GM15510 (cell line): ENCODE data around the gene PPP1R13B.

ENCODE experiments used
- POLR2A ChIP-seq: IDR thresholded peaks from 3 replicates; pipeline ENCODE4 v1.6.1; 2011; ENCODE audit warnings: borderline replicate concordance; ENCODE audit not compliant: insufficient read length; ENCODE audit errors: extremely low read depth

Gene PPP1R13B

DNA sequence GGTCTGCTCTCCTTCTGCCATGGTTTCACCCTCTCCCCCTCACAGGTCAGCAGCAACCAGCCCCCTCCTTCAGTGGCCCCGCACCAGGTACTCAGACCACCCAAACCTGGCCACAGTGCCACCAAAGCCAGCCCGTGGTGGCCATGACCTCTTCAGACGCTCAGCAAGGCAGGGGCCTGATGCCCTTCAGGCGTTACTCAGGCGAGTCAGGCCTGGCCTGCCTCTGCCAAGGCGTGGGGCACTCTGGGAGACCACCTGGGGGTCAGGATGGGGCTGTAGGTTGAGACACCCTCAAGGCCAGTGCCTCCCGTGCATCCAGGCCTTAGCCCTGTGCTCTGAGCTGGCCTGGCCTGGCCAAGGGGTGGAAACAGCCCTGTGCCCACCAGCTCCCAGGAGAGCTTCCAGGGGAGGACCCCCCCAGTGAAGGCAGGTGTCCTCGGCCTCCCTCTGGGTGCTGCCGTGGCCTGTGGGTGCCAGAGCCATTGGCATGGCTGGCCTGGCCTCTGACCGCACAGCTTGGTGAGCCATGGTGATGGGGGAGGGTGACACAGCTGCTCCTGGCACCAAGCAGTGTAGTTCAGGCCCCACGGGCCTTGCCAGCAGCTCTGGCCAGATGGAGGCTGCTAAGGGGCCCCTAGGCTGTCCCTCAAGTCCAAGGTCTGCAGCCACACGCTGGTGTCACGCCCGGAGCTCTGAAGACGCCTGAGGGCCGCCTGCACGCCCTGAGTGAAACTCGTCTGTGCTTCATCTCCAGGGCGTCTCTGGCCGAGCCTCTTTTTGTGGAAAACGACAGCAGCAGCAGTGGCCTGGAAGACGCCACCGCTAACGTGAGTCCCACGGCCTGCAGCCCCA lies 147.2 kb downstream of the PPP1R13B start:
- no peak for TF ChIP-seq POLR2A

DNA sequence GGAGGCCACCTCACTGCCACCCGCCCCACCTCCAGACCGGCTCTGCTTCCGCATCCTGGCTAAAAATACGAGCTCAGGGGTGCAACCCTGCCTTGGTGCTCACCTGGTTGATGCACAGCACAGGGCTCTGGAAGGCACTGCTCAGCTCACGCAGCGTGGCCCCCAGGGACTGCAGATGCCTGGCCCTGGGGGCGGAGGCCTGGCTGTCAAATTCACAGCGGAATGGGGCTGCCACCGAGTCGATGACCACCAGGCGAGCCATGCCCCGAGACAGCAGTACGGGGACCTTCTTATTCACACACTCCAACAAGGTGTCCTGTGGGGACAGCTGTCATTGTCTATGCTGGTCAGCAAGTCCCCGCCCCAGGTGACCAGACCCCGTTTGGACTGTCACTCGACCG lies 148.1 kb downstream of the PPP1R13B start:
- no peak for TF ChIP-seq POLR2A

- TF ChIP-seq POLR2A: peak; percentile 5
These were observed 148.8 kb downstream of the PPP1R13B start for GRCh38 chr14:103698380-103699260.

DNA sequence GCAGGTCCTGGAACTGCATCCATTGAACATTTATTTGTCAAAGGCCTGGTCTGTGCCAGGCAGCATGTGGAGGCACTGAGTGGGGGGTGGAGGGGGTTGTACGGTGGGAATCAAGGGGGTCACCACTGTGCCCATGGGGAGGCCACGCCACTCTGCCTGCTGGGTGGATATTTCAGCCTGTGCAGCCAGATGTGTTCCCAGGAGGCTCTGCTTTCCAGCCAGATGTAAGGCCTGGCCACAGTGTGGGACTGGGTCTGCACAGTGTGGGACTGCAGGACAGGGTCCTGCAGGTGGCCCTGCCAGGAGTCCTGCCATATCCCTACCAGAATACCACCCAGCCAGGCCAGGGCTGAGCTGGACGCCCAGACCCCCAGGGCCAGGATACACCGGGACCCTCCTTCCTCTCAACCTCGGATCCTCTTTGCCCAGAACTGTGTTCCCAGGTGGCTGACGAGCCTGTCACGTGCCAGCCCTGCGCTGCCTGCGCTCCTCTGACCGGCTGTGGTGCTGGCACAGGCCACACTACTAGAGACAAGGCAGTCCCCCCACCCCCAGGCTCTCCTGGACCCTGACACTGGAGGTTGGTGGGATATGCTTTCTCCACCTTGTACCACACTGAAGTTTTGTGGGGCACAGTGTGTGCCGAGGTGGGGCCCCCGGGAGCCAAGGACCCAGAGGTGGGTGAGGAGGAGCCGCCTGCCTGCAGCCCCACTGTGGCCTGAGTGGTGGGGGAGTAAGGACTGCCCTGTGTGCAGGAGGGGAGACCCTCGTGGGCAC lies 149.6 kb downstream of the PPP1R13B start:
- TF ChIP-seq POLR2A: no peak

DNA sequence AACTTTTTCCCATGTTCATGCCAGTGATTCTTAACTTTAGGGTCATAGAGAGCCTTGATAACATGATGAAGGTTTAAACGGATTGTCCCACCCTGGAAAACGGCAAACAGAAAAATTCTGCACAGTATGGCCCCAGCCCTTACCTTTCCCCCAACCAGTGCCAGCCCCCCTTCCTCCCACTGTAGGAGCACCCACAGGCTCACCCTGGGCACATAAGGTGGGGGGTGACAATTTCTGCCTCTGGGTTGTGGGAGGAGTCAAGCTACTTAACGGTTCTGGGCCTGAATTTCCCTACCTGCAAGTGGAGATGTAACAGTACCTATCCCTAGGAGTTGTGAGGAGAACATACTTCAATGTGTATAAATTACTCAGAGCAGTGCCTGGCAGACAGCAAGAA lies 150.2 kb downstream of the PPP1R13B start:
- TF ChIP-seq POLR2A: no peak

DNA sequence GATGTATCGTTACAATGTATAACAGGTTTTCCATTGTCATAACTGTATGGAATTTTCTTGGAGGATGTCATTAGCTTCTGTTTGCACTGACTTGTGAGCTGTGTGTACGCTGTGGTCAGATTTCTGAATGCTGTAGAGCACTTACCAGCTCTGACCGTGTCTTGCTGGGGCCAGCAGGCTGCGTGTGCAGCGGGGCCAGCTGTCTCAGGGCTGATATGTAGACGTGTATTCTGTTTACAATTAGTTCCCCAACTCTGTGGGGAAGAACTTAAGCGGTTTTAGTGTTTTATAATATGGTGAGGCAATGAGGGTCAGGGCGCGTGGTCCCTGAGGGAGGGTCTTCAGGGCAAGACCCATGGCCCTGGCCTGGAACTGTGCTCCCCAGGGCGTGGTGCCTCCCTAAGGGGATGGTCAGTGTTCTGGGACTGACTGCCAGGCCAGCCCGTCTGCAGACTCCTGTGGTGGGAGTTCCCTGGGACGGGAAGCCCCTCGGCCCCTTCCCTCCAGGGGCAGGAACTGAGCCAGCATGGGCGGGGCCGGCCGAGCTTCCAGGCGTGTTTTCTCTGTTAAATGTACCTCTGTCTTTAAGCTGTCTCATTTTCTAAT lies 150.8 kb downstream of the PPP1R13B start:
- TF ChIP-seq POLR2A: peak; percentile 5

- TF ChIP-seq POLR2A: no peak
These were observed 151.3 kb downstream of the PPP1R13B start for GRCh38 chr14:103696070-103696402.

- no peak for TF ChIP-seq POLR2A
These were observed 151.9 kb downstream of the PPP1R13B start for GRCh38 chr14:103695296-103696069.

- no peak for TF ChIP-seq POLR2A
These were observed 152.8 kb downstream of the PPP1R13B start for GRCh38 chr14:103694572-103695026.

DNA sequence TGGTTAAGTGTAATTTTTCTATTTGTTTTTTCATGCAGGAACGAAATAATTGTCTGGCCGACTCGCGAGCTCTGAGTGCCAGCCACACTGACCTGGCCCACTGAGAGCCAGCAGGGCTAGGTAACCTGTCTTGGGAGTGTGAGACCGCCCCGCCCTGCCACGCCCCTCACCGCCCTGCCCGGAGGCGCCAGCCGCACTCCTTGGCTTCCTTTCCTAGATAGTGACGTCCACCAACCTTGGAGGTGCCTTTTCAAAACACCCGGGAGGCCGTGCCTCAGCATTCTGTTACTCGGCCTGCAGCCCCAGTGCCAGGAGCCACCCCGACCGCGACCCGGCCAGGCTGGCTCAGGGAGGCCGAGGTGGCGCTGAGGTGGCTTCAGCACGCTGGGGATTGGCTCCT lies 153.9 kb downstream of the PPP1R13B start:
- TF ChIP-seq POLR2A: no peak

- TF ChIP-seq POLR2A: peak; percentile 13
These were observed 154.5 kb downstream of the PPP1R13B start for GRCh38 chr14:103692871-103693270.

DNA sequence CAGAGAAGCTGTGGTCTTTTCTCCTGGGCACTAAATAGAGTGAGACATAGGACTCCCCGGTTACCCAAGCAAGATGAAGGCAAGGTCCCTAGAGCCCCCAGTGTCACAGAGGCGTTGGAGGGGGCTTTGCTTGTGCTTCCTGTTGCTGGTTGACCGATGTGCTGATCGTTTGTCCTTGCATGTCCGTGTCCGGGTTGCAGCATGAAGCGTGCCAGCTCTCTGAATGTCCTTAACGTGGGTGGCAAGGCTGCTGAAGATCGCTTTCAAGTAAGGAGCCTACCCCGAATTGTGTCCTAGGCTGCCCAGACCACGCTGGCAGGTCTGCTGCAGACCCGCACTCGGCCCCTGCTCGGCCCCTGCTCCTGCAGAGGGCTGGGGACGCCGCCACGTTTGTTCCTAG lies 155.2 kb downstream of the PPP1R13B start:
- TF ChIP-seq POLR2A: no peak

GRCh38 chr14:103690332-103690731 lies 157.0 kb downstream of the PPP1R13B start:
- TF ChIP-seq POLR2A: no peak
